ENCODE measurements around the gene ZNF491. TPM values are rescaled to one million over a fixed set of nuclear protein-coding genes. Genes with fewer than 3 reads are reported as not detected.
A peak's percentile ranks its signal among the peaks of the same experiment; 100 is the strongest.

ZNF491 gene
- total and polyA plus RNA-seq, 9 of the 15 experiments (the other 6 are each of a cell fraction or from before 2014, with no cell fraction given), result 0.19 to 0.95 (median 0.39) TPM; not detected in 1

DNA sequence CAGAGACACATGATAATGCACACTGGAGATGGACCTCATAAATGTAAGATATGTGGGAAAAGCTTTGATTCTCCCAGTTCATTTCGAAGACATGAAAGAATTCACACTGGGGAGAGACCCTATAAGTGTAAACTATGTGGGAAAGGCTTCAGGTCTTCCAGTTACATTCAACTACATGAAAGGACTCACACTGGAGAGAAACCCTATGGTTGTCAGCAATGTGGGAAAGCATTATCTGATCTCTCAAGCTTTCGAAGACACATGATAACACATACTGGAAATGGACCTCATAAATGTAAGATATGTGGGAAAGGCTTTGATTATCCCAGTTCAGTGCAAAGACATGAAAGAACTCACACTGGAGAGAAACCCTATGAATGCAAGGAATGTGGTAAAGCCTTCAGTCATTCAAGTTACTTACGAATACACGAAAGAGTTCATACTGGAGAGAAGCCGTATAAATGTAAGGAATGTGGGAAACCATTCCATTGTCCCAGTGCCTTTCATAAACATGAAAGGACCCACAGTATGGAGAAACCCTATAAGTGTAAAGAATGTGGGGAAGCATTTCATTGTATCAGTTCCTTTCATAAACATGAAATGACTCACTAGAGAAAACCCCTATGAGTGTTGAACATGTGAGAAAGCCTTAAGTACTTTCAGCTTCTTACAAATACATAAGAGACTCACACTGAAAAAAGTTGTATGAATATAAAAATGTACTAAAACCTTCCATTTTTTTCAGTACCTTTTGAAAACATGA, 16.8 kb upstream of the ZNF491 start (continued):
- TF ChIP-seq, protein P1, sequence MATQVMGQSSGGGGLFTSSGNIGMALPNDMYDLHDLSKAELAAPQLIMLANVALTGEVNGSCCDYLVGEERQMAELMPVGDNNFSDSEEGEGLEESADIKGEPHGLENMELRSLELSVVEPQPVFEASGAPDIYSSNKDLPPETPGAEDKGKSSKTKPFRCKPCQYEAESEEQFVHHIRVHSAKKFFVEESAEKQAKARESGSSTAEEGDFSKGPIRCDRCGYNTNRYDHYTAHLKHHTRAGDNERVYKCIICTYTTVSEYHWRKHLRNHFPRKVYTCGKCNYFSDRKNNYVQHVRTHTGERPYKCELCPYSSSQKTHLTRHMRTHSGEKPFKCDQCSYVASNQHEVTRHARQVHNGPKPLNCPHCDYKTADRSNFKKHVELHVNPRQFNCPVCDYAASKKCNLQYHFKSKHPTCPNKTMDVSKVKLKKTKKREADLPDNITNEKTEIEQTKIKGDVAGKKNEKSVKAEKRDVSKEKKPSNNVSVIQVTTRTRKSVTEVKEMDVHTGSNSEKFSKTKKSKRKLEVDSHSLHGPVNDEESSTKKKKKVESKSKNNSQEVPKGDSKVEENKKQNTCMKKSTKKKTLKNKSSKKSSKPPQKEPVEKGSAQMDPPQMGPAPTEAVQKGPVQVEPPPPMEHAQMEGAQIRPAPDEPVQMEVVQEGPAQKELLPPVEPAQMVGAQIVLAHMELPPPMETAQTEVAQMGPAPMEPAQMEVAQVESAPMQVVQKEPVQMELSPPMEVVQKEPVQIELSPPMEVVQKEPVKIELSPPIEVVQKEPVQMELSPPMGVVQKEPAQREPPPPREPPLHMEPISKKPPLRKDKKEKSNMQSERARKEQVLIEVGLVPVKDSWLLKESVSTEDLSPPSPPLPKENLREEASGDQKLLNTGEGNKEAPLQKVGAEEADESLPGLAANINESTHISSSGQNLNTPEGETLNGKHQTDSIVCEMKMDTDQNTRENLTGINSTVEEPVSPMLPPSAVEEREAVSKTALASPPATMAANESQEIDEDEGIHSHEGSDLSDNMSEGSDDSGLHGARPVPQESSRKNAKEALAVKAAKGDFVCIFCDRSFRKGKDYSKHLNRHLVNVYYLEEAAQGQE (IDR thresholded peaks at IDR 0.05; ENCODE audit: borderline replicate concordance), result peak; percentile 11; the same call in 1 of the 2 replicates
- TF ChIP-seq, protein P1 (CRISPR knock-in tag; IDR thresholded peaks at IDR 0.05; ENCODE audit: low read depth), result no peak
- TF ChIP-seq L3MBTL2 (IDR thresholded peaks at IDR 0.05) (peak; percentile 25; the same call in 1 of the 2 replicates), ZNF274 (IDR thresholded peaks at IDR 0.05; ENCODE audit: borderline replicate concordance, low read depth, low read length) (0 out of 2 replicates have a peak, but pooled peaks have one; percentile 35), HES1 (IDR thresholded peaks at IDR 0.05; ENCODE audit: low read depth) (no peak), NR2C2 (CRISPR knock-in tag; IDR thresholded peaks at IDR 0.05) (no peak), NR2C2 (tag; IDR thresholded peaks at IDR 0.05) (no peak)
- TF ChIP-seq, protein P2, sequence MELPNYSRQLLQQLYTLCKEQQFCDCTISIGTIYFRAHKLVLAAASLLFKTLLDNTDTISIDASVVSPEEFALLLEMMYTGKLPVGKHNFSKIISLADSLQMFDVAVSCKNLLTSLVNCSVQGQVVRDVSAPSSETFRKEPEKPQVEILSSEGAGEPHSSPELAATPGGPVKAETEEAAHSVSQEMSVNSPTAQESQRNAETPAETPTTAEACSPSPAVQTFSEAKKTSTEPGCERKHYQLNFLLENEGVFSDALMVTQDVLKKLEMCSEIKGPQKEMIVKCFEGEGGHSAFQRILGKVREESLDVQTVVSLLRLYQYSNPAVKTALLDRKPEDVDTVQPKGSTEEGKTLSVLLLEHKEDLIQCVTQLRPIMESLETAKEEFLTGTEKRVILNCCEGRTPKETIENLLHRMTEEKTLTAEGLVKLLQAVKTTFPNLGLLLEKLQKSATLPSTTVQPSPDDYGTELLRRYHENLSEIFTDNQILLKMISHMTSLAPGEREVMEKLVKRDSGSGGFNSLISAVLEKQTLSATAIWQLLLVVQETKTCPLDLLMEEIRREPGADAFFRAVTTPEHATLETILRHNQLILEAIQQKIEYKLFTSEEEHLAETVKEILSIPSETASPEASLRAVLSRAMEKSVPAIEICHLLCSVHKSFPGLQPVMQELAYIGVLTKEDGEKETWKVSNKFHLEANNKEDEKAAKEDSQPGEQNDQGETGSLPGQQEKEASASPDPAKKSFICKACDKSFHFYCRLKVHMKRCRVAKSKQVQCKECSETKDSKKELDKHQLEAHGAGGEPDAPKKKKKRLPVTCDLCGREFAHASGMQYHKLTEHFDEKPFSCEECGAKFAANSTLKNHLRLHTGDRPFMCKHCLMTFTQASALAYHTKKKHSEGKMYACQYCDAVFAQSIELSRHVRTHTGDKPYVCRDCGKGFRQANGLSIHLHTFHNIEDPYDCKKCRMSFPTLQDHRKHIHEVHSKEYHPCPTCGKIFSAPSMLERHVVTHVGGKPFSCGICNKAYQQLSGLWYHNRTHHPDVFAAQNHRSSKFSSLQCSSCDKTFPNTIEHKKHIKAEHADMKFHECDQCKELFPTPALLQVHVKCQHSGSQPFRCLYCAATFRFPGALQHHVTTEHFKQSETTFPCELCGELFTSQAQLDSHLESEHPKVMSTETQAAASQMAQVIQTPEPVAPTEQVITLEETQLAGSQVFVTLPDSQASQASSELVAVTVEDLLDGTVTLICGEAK (IDR thresholded peaks at IDR 0.05), result peak; percentile 34; the same call in 1 of the 2 replicates
- TF ChIP-seq, protein P2 (CRISPR knock-in tag; IDR thresholded peaks at IDR 0.05), result no peak

All from K562 (cell line).